ENCODE data around the gene TFDP2.
A peak's percentile ranks its signal among the peaks of the same experiment; 100 is the strongest.
"Not testable (repeated sequence)": the region's sequence is repeated elsewhere in the genome, so short reads cannot be mapped to it uniquely, and the experiment has no call there.

TFDP2 gene

GRCh38 chr3:141959589-141960554, 189.5 kb downstream of the TFDP2 start:
- DNase-seq = no peak

DNA sequence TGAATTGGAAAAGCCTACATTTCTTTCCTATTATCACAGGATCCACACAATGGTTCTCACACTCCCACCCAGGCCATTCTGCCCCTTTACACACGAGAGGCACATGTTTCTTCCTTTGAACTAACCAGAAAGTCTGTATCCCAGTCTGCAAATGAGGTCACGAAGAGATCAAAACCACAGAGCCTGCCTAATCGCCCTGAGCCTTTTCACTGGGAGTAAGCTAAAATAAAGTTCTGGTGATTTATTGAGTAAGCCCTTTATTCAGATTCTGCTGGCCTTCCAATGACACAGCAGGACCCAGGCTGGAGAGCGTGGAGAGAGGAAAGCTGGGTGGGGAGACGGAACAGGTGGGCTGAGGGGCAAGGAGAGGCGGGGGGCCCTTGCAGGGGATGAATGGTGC, 194.2 kb downstream of the TFDP2 start:
- peak; percentile 29 for DNase-seq

GRCh38 chr3:141952611-141953010, 196.7 kb downstream of the TFDP2 start:
- DNase-seq = no peak

DNA sequence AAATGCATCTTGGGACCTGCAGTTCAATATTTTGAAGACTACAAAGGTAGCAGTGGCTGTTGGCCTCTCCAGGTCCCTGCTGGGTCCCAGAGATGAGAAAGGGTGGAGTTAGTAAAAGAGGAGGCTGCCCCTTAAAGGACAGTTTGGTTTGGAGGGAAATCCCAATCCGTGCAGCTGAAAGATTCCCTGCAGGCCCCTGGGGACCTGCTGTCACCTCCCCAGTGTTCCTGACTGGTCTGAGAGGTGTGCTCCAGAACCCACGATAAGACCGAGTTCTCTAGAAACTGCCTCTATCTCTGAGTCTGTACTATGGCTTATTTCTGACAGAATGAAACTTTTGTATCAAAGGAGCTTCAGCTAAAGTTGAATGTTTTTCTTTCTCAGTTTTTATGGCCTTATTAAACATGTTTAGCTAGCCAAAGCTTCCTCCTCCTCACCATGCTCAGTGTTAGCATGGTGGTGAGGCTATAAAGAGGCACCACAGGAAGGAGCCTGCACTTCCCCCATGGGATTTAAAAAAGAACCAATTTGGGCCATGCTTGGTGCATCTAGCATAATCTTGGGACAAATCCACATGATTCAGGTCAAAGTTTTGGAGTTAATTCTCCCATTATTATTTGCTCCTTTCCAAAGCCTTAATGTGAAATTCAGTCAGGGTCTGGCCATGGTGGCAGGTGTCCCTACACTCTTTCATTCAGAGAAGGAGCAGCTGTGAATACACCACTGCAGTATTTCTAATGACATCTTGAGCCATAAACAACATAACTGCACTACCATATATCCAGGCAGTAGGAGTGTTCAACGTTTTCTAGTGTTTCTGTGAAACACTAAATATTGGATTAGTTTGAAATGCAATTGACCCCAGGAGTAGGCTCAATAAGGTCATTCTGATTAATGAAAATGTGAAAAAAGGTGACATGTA, 198.5 kb downstream of the TFDP2 start:
- no peak for DNase-seq

- DNase-seq = no peak
Observed at GRCh38 chr3:141949972-141950371, 199.4 kb downstream of the TFDP2 start.

- no peak for DNase-seq
Observed at GRCh38 chr3:141949399-141949798, 199.9 kb downstream of the TFDP2 start.

DNA sequence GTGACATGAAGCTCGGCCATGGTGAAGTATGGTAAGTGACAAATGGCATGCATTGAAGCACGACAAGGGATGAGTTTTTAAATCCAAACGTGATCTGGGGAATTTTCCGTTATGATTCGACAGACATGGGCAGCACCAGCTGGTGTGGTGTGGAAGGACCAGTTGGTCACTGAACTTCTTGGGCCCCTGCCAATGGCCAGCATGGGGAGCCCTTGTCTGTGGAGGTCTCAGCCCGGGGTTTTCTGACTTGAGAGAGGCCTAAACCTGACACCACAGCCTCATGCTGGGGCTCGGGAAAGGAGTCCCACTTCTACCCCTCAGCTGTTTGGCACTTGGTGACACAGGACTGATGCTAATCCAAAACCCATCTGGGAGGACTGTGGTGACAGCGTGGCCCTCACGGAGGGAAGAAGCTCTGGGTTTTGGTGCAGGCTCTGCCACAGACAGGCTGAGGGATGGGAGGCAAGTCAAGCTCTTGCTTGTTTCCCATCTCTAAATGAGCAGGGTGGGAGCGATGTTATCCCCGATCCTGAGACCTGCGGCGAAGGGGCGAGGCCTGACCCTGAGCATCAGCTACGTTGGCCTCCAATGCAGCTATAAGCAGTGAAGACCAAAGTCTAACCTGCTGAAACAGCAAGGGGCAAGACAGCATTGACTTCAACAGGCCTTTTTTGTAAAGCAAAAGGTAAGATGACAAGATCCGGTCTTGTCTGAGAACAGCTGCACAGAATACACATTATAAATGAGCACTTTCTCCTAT, 203.4 kb downstream of the TFDP2 start:
- DNase-seq = no peak

GRCh38 chr3:141942006-141942405, 207.3 kb downstream of the TFDP2 start:
- DNase-seq = no peak

DNA sequence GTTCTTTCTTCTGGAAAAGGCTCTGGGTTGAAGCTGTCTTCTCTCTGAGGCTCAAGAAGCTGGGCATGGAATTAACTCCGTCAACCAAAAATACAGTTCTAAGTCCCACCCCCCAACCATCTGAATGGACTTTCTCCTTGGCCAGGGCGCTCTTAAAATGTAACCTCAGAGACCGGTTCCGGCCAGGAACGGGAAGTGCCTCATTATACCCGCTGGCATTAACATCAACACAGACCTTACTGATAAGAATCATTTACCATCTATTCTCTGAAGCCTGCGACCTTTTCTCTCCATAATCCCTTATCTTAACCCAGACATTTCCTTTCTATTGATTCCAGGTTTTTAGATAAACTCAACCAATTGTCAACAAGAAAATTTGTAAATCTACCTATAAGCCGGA, 208.3 kb downstream of the TFDP2 start:
- DNase-seq = no peak

DNA sequence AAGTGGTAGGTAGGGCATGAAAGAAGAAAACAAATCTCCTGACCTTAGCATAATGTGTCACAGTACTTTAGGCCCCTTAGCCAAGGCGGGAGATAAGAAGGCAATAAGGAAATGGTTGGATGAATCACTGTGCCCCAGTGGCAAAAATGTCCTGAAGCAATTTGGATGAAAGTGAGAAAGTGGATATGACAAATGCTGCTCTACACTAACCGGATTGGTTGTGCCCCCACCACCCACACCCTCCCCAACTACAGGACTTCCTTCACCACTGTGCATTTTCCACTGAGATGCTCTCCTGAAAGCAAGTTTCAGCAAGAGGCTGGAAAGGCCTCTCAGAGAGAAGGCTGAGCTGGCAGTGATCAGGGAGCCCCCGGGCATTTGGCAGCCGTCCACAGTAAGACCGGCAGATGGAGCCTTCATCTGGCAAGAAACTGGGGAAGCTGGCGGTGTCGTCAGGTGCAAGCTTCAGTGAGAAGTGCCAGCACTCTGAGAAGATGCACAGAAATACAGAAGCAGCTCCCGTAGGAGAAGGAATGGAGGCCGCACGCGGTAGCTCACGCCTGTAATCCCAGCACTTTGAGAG, 209.1 kb downstream of the TFDP2 start:
- DNase-seq = peak; percentile 55

DNA sequence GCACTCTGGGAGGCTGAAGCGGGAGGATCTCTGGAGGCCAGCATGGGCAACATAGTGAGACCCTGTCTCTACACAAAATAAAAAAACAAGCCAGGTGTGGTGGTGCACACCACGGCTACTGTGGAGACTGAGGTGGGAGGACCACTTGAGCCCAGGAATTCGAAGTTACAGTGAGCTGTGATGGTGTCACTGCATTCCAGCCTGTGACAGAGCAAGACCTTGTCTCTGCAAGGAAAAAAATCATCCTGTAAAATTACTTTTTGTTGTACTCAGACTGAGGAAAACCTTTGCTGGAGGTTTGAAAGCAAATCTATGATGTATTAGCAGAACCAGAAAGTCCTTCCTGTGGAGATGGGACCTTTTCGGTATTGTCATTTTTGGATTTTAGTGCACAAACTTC, 209.6 kb downstream of the TFDP2 start:
- no peak for DNase-seq

DNA sequence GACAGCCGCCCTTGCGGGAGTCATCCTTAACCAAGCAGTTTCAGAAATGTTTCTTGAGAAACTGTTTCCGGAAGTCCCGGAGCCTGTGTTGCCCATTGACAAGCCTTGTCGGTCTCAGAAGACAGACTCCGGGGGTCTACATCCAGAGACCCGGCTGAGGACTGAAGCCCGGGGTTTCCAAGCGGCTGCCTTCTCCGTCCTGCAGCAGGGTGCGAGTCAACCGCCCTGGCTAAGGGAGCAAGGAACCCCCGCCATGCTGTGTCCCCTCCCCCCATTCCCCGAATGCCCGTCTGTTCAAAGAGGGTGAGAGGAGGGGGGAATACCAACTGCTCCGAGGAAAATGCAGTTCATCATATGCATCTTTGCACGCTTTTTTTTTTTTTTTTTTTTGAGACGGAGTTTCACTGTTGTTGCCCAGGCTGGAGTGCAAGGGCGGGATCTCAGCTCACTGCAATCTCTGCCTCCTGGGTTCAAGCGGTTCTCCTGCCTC, 211.3 kb downstream of the TFDP2 start:
- no peak for DNase-seq

GRCh38 chr3:141934354-141934753, 215.0 kb downstream of the TFDP2 start:
- no peak for DNase-seq

GRCh38 chr3:141933421-141934300, 215.7 kb downstream of the TFDP2 start:
- DNase-seq = peak; percentile 63

DNA sequence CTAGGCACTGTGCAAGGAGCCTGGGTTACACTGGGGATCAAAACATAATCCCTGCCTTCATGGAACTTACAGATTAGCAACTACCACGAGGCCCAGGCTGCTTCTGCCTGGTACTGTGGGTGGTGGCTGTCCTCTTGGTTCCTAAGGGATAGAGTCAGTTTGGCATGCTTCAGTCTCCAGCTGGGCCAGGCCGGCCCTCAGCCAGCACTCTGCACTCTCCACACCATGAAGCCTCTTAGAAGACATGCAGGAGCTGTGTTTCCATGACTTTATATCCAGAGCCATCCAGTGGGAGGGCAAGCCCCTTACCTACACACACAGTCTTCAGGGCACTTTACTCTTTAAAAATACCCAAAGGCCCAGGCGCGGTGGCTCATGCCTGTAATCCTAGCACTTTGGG, 218.5 kb downstream of the TFDP2 start:
- no peak for DNase-seq

- DNase-seq = no peak
Observed at GRCh38 chr3:141929341-141929995, 219.9 kb downstream of the TFDP2 start.

DNA sequence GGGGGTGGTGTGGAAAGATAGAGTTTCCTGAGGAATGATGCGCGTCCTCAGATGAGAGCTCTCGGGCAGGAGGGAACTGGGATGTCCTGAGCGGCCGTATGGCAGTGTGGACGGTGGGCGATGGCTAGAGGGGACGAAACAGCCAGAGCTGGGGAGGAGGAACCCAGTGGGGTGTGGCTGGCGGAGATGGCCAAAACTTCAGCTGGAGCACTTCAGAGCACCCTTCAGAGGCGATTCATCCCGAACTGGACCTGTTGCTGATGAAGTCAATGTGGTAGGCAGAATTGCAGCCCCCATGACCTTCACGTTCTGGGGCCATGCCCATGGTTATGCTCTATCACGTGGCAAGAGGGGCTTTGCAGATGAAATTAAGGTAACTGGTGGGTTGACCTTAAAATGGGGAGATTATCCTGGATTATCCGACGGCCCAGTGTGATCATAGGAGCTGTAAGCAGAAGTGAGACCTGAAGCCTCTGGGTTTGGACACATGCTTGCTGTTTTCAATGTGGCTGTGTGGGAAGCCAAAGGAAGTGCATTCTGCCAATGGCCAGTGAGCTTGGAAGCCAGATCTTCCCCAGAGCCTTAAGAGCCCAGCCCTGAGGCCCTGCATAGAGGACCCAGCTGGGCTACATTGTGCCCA, 220.6 kb downstream of the TFDP2 start:
- no peak for DNase-seq

GRCh38 chr3:141926929-141927328, 222.4 kb downstream of the TFDP2 start:
- no peak for DNase-seq

GRCh38 chr3:141925677-141926076, 223.7 kb downstream of the TFDP2 start:
- DNase-seq = not testable (repeated sequence)

DNA sequence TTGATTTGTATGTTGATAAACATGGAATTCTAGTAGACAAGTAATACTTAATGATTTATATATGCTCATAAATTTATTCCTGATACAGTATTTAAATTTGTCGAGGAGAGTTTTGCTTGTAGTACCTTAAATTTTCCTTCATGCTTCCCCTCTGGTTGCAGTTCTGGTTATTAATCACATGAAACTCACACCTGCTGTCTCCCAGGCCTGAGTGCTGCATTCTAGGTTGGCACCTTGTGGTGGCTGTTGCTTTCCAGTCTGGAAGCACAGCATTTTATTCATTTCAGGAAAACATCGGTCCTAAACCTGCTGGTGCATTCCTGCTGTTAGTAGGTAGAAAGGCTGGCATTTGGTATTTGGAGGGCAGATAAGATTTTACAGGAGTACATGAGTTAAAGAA, 228.0 kb downstream of the TFDP2 start:
- DNase-seq = no peak

All from right hindlimb (tissue), 1 donor.